GM18502 (cell line): ENCODE results near the gene ANKFY1.
"Not testable (repeated sequence)": the region's sequence is repeated elsewhere in the genome, so short reads cannot be mapped to it uniquely, and the experiment has no call there.

Experiments used
- ATAC-seq: cut with Tn5 transposase; IDR thresholded peaks from one replicate; pipeline ENCODE4 v1.9.1; 2021; ENCODE audit warnings: mild to moderate bottlenecking; ENCODE audit not compliant: unreplicated experiment, poor library complexity

The ANKFY1 gene

DNA sequence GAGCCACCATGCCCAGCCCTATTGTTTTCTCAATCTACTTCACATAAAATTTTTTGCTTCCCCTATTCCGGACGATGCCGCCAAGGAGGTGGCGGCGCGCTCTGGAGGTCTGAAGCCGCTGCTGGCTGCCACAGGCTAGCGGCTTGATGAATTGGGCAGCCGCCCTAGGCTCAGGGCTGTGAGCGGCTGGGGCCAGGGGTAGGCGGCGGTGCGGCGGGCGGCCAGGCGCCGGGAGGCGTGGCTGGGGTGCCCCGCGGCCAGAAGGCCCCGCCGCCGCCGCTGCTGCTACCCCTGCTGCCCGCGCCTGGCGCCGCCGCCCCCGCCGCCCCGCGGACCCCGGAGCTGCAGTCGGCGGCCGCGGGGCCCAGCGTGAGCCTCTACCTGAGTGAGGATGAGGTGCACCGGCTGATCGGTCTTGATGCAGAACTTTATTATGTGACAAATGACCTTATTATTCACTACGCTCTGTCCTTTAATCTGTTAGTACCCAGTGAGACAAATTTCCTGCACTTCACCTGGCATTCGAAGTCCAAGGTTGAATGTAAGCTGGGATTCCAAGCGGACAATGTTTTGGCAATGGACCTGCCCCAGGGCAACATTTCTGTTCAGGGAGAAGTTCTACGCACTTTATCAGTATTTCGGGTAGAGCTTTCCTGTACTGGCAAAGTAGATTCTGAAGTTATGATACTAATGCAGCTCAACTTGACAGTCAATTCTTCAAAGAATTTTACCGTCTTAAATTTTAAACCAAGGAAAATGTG is 41.7 kb downstream of the ANKFY1 start:
- no peak for ATAC-seq

DNA sequence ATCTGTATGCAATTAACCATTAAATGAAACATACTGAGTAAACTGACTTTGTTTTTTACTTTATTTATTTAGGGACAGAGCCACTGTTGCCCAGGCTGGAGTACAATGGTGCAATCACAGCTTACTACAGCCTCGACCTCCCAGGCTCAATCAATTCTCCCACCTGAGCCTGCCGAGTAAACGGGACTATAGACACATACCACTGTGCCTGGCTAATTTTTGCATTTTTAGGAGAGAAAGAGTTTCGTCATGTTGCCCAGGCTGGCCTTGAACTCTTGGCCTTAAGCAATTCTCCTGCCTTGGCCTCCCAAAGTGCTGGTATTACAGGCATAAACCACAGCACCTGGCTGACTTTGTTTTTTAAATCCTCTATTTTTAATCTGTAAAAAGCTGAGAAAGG is 42.6 kb downstream of the ANKFY1 start:
- no peak for ATAC-seq

DNA sequence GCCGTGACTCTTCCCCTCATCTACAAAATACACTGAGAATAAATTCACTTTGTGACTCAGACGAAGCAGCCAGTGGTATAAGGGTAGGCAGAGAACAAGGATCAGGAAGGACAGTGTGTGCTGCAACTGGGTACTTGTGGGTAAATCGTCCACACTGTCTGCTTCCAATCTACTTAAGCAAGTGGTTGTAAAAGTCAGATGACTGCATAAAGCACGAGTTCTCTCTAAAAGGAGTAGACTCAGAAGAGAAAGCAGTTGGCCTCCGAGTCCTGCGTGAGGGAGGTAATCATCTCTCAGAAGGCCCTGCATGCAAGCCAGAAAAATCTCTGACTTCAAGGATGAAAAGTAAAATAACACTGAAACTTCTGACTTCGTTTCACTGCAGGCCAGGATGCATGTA is 43.1 kb downstream of the ANKFY1 start:
- ATAC-seq = no peak

DNA sequence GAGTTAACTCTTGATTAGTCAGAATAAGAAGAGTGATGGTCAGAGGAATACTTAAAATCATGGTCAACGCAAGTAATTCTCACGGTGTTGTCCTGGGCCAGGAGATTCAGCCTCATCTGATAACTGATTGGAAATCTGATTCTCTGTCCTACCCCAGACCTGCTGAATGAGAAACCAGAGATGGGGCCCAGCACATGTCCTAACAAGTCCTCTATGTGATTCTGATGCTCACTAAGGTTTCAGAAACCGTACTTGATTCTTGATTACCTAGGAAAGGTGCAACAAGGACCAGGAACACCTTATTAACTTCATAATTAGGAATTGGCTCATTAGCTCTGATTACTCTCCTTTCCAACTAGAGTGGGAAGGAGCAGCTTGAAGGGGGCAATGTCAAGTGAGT is 44.5 kb downstream of the ANKFY1 start:
- no peak for ATAC-seq

DNA sequence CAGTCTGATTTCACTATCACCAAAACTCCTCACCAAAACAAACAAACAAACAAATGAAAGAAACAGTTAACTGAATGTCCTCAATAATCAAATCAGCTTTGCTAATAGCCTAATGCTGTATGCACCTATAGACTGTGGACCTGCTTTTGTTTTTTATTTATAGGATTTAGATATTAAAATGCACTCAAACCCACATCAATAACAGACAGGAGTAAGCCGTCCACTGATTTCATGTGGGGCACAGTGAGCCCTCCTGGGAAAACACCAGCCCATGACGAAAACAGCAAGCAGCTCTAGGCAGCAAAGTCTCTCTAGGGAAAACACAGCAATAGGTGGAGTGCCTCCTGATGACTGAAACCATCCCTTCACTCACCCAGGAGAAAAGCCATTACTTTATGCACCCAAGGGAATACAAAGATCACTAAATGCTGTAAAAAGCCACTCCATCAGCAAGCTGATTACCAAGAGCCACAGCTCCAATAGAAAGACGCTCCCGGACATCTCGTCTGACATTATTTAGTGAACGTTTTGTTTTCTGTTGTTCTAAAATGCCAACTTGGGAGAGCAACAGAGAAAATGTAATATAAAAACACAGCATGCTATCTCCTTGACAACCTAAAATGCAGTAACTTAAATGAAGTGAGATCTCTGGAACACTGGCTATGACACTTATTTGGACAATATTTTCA is 47.8 kb downstream of the ANKFY1 start:
- ATAC-seq = no peak

DNA sequence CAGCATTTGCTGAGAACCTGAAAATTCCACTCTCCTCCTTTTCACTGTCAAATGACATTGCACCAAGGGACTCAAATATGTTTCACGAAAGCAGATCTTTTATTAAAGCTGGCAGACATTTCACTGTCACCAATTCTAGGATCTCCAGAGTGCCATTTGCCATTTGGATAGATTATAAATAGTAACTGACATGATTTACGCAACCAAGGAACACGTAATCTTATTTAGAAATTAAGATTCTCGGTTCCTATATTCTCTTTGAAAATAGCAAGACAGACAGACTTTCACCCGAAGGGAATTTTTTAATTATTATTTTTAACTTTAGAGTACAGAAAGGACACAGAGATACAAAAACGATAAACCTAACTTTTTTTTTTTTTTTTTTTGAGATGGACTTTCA is 49.6 kb downstream of the ANKFY1 start:
- ATAC-seq = no peak

DNA sequence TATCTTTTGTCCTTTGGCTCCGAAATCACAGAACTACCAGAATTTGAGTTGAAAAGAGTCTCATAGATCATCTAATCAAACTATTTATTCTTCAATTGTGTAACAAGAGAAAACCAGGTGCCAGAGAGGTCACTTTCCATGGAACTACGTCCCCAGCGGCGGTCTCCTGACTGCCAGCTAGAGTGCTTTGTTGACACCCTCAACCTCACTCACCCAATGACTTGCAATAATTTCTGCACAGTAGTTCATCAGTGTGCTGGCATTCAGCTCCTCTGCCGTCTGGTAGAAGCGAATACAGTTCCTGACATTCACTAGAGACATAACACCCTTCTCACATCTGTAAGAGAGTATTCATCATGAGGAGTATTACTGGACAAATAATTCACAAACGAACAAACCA is 54.2 kb downstream of the ANKFY1 start:
- no peak for ATAC-seq

DNA sequence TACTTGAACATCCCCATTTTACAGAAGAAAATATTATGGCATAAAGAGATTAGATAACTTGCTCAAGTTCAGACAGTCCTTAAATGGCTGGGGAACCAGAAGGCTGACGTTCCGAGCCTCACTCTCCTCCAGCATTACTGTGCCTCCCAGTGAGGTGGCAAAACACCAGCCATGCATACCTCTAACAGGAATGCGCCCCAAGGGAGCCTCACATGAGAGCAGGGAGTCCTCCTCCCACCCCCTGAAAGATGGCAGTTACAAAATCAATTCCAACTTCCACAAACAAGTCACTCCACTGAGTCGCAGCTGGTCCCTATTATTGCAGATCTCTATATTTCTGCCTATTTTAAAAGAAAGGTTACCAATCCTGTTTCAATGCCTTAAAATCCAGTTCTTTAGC is 55.5 kb downstream of the ANKFY1 start:
- ATAC-seq = no peak

DNA sequence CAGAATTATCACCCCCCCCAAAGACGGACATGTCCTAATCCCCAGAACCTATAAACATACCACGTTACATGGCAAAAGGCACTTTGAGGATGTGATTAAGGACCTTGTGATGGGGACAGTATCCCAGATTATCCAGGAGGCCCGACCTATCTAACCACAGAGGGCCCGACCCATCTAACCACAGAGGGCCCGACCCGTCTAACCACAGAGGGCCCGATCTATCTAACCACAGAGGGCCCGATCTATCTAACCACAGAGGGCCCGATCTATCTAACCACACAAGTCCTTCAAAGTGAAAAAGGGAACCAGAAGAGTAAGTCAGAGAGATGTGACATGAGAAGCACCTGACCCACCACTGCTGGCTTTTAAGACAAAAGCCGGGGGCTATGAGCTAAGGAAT is 56.8 kb downstream of the ANKFY1 start:
- no peak for ATAC-seq

DNA sequence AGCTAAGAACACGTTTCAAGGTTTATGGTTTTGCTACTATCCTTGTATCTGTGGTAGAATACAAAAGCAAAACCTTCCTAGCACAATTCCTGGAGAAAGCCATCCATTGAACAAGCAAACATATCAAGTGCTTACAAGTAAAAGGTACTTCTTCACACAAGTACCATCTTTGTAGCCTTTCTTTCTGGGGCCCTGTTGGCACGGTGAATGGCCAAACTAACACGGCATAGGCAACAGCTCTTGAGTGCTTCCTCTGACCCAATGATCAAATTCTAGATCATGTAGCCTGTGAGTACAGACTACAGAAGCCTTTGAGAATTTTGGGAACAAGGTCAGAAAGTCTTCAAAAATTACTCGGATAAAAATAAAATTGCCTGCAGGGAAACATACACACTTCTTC is 57.9 kb downstream of the ANKFY1 start:
- ATAC-seq = no peak

DNA sequence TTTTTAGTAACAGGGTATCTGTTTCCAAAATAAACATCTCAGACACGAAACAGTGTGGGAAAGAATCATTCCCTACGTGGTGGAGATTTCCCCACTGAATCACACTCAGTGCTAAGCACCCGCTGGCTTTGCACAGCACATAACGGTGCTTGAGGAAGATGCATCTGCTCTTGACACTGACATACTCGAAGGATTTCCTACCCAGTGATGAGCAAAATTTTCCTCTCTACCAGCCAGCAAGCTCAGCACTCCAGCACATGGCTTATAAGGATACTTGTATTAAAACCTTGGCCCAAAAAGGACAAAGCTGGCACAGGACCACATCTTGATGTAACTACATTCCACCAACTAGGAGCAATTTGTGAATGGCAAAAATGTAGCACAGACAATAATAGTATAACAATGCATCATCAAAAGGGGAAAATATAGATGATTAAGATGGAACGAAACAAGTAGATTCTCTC is 59.0 kb downstream of the ANKFY1 start:
- no peak for ATAC-seq

DNA sequence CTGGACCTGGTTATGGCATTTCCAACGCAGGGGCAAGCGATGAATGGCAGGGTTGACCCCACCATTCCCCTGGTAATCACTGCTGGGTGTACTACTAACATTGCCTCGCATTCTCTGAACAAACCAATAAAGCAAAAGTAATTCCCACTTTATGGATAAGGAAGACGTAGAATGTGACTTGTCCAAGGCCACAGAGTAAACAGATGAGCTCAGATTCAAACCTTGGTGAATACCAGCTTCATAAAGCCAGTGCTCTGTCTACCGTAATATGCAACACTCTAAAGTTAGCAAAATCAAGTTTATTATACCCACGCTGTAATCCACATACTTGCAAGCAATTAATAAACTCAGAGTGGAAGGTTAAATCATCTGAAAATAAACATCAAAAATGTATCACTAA is 59.6 kb downstream of the ANKFY1 start:
- no peak for ATAC-seq

DNA sequence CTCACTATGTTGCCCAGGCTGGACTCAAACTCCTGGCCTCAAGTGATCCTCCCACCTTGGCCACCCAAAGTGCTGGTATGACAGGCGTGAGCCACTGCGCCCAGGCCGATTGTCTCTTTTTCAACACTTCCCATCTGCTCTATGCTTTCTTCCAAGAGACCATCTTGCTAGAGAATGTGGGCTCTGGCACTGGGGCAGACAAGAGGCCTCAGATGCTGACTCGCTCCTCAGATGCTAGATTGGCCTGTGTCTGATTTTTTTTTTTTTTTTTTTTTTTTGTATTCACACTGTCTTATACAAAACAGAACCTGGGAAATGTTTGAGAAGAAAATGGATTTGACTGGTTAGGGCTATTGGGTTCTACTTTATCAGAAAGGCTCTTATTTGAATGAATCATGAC is 62.6 kb downstream of the ANKFY1 start:
- ATAC-seq = no peak

DNA sequence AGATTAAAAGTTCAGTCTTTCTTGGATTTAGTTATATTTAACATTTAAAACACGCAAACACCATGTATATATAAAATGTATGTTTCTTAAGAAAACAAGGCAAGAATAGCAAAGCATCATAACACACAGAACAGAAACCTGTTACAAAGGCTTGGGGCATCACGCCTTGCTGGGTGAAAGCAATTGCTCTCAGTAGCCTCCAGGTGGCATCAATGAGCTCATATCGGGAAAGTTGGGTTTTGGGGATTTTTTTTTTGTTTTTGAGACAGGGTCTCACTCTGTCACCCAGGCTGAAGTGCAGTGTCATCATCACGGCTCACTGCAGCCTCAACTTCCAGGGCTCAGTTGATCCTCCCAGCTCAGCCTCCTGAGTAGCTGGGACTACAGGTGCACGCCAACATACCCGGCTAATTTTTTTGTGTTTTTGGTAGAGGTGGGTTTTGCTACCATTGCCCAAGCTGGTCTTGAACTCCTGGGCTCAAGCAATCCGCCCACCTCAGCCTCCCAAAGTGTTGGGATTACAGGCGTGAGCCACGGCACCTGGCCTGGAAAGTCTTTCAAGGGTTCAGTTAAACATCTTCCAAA is 63.9 kb downstream of the ANKFY1 start:
- no peak for ATAC-seq

DNA sequence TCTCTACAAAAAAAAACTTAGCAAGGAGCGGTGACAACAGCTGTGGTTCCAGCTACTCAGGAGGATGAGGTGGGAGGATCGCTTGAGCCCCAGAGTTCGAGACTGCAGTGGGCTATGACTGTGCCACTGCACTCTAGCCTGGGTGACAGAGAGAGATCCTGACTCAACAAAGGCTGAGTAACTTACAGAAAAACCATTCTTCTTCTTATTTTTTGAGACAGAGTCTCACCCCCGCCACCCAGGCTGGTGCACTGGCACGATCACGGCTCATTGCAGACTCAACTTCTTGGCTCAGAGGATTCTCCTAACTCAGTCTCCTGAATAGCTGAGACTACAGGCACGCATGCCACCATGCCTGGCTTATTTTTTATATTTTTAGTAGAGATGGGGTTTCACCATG is 64.8 kb downstream of the ANKFY1 start:
- ATAC-seq = no peak

DNA sequence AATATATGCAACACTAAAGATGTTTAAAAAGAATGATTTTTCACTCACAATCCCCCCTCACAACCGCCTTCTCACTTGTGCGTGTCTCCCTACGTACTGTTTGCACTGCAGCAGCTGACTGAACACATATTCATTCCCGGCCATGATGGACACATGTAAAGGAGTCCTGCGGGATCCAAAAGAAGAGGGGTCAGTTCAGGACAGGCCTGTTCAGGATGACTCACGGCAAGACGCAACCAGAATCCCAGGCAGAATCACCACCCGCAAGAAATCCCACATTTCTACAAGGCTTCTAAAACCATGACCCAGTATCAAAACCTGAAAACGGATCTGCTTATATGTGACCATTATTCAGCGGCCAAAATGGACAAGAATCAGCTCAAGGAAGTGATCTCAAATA is 68.5 kb downstream of the ANKFY1 start:
- no peak for ATAC-seq

DNA sequence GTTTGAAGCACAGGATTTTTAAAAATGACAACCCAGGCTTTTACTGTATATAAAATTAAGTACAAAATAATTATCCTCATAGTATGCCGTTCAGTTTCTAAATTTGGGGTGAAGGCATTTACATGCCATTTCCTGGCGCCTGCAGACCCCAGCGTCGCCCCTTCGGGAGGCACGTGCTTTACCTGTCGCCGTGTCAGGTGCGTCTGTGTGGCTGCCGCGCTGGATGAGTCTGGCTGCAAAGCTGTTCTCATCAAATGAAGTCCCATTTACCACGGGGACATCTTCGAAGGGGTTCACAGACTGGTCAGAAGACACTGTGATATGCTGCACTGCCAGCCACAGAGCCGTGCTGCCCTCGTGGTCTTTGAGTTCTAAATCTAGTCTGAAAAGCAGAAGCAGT is 69.0 kb downstream of the ANKFY1 start:
- no peak for ATAC-seq

DNA sequence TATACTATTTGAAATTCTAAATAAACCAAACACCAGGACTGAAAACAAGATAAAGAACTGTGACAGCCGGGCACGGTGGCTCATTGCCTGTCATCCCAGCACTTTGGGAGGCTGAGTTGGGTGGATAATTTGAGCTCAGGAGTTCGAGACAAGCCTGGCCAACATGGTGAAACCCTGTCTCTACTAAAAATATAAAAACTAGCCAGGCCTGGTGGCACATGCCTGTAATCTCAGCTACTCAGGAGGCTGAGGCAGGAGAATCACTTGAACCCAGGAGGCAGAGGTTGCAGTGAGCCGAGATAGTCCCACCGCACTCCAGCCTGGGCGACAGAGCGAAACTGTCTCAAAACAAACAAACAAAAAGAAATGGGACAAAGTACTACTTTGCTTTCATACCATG is 73.0 kb downstream of the ANKFY1 start:
- not testable (repeated sequence) for ATAC-seq

DNA sequence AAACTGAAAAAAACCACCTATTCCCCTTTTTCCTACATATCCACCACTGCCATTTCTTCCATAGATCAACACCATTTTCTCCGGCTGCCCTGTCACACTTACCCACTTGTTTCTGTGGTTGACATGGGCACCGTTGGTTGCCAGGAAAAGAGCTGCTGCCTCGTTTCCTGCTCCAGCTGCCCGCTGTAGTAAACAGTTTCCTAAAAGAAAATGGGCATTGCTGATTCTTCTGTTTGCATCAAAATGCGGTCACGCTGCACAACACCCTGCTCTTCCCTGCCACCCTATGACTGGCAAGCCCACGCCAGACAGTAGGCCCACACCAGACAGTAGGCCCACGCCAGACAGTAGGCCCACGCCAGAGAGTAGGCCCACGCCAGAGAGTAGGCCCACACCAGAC is 74.5 kb downstream of the ANKFY1 start:
- no peak for ATAC-seq

DNA sequence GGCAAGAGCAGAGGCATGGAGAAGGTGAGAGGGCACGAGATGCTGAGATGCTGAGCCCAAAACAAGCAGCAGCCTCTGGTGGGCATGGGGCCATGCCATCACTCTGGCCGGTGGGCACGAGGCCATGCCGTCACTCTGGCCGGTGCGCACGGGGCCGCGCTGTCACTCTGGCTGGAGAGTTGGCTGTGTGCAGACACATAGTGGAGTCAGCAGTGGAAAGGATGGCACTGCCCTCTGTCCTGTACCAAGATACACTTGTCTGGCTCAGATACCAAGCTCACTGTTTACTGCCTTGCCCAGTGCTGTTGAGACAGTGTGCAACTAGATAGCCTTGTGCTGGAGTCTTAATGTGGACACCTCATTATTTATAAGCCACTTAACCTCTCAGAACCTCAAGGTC is 75.7 kb downstream of the ANKFY1 start:
- ATAC-seq = no peak

DNA sequence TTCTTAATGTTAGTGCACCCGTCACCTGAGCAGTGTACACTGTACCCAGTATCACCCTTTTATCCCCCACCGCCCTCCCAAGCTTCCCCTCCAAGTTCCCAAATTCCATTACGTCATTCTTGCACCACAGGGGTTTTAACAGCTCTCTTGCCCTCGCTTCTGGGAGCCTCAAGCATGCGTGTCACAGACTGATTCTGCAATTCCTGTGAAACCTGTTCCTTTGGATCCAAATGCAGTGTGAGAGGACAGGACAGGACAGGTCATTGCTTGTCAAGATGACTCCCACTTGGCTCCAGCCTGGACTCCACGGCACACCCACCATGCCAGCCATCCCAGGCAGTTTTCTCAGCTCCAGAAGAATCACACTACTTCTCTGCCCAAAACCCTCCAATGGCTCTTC is 76.7 kb downstream of the ANKFY1 start:
- no peak for ATAC-seq
